ENCODE results near the gene TMEM270.

DNA sequence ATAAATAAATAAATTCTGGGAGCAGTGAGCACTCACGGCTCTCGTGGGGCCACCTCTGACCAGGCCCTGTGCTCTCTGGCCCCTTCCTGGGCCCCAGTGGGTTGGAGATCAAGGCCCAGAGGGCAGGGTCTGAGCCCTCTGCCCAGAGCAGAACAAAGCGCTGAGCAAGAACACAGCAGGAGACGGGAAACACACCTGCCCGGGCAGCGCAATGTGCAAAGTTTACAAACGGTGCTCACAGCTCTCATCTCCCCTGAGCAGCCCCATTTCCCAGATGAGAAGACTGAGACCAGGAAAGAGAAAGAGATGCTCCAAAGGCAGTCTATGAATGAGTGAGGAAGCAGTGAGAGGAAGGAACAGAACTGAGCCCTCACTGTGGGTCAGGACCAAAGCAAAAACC is 21.7 kb upstream of the TMEM270 start:
- TF ChIP-seq POLR2A (IDR thresholded peaks at IDR 0.05; ENCODE audit: low read depth) (no peak), POLR2AphosphoS5 (IDR thresholded peaks at IDR 0.05) (no peak)
- TF ChIP-seq, protein P1, sequence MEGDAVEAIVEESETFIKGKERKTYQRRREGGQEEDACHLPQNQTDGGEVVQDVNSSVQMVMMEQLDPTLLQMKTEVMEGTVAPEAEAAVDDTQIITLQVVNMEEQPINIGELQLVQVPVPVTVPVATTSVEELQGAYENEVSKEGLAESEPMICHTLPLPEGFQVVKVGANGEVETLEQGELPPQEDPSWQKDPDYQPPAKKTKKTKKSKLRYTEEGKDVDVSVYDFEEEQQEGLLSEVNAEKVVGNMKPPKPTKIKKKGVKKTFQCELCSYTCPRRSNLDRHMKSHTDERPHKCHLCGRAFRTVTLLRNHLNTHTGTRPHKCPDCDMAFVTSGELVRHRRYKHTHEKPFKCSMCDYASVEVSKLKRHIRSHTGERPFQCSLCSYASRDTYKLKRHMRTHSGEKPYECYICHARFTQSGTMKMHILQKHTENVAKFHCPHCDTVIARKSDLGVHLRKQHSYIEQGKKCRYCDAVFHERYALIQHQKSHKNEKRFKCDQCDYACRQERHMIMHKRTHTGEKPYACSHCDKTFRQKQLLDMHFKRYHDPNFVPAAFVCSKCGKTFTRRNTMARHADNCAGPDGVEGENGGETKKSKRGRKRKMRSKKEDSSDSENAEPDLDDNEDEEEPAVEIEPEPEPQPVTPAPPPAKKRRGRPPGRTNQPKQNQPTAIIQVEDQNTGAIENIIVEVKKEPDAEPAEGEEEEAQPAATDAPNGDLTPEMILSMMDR (IDR thresholded peaks at IDR 0.05): no peak

Measured in esophagus muscularis mucosa (tissue), 3 donors.